SK-N-MC (cell line): ENCODE data around the gene NUBP2.

ENCODE experiments used
- EZH2 ChIP-seq: fragments of 200-600 bp; sonication (generic); IDR thresholded peaks from one replicate; pipeline ENCODE4 v1.6.1; 2017; ENCODE audit warnings: antibody characterized with exemption
- POLR2AphosphoS5 ChIP-seq: IDR thresholded peaks from 2 replicates; pipeline ENCODE4 v1.6.1; 2012; ENCODE audit warnings: mild to moderate bottlenecking, low read depth, low read length, borderline replicate concordance

- no peak for TF ChIP-seq POLR2AphosphoS5
- no peak for TF ChIP-seq EZH2
Measured at GRCh38 chr16:1791943-1792812, 9.4 kb downstream of the NUBP2 start.
